GM12878 (cell line): ENCODE measurements around the gene DPP6. TPM values are rescaled to one million over a fixed set of nuclear protein-coding genes. Genes with fewer than 3 reads are reported as not detected.
"Not testable (repeated sequence)": the region's sequence is repeated elsewhere in the genome, so short reads cannot be mapped to it uniquely, and the experiment has no call there.

Experiments used
- ATAC-seq: fragments of 200-7000 bp; cut with Tn5 transposase; 3 replicates; pipeline ENCODE4 v1.9.1; 2020; ENCODE audit warnings: mild to moderate bottlenecking, moderate library complexity
- BruUV-seq: library from RNA; stranded (reverse); fragments of 400-500 nt; replicated peaks from 2 replicates; lab custom pipeline; 2021; lab: Mats Ljungman, UMichigan
- CTCF ChIA-PET: fragments of 300-600 bp; sonication (Branson Sonifier 250); formaldehyde crosslinking; extraction: SDS; loops from one replicate; lab custom pipeline; 2021; ENCODE audit warnings: inconsistent platforms; lab: Yijun Ruan, JAX
- POLR2A ChIA-PET: fragments of 350-600 bp; formaldehyde crosslinking; extraction: SDS; loops from one replicate; lab custom pipeline; 2021; ENCODE audit warnings: inconsistent platforms; lab: Charles Lee
- RAD21 ChIA-PET: fragments of 300-600 bp; sonication (Branson Sonifier 250); formaldehyde crosslinking; loops from one replicate; lab custom pipeline; 2023; ENCODE audit warnings: antibody characterized with exemption; ENCODE audit not compliant: unreplicated experiment; lab: Charles Lee
- SMC1A ChIA-PET: fragments of 300-600 bp; sonication (Branson Sonifier 250); formaldehyde crosslinking; loops from one replicate; lab custom pipeline; 2023; ENCODE audit not compliant: unreplicated experiment, uncharacterized antibody; lab: Charles Lee
- DNase-seq: peaks from one replicate; pipeline ENCODE4 v3.0.0-alpha.2; 2011; ENCODE audit warnings: low read depth, low spot score
- FAIRE-seq: peaks from 3 replicates; lab custom pipeline; 2011; peaks lifted over from hg19 to GRCh38; lab: Jason Lieb, UNC
- H2AFZ ChIP-seq: 2 replicates; pipeline ENCODE4 v1.6.0; 2011; ENCODE audit warnings: low read depth, low read length, control low read depth; ENCODE audit not compliant: control insufficient read depth
- H3K27ac ChIP-seq: 2 replicates; pipeline ENCODE4 v1.5.1; 2011; ENCODE audit warnings: control low read depth; ENCODE audit not compliant: control insufficient read depth, insufficient read depth
- H3K27me3 ChIP-seq, 2 experiments: replicated peaks in 1 of 2; 2 replicates each; pipeline versions ENCODE4 v1.6.0 to v1.6.1; 2011; ENCODE audit warnings: low read length in 1 of 2; ENCODE audit not compliant: control insufficient read depth in 2 of 2, insufficient read depth in 2 of 2
- H3K36me3 ChIP-seq, 2 experiments: 2 replicates each; pipeline ENCODE4 v1.5.1; 2011; ENCODE audit warnings: low read length in 1 of 2; ENCODE audit not compliant: control insufficient read depth in 2 of 2, insufficient read depth in 2 of 2
- H3K4me1 ChIP-seq: 2 replicates; pipeline ENCODE4 v1.6.1; 2011; ENCODE audit warnings: mild to moderate bottlenecking, low read length, moderate library complexity, mixed read lengths; ENCODE audit not compliant: control insufficient read depth, insufficient read depth
- H3K4me2 ChIP-seq: 2 replicates; pipeline ENCODE4 v1.6.0; 2011; ENCODE audit warnings: control low read depth; ENCODE audit not compliant: control insufficient read depth, insufficient read depth
- H3K4me3 ChIP-seq: fragments of 200-600 bp; sonication (generic); 2 replicates; pipeline ENCODE4 v1.5.1; 2016
- H3K79me2 ChIP-seq: 2 replicates; pipeline ENCODE4 v1.6.0; 2011; ENCODE audit warnings: low read length; ENCODE audit not compliant: control insufficient read depth, insufficient read depth
- H3K9ac ChIP-seq: 2 replicates; pipeline ENCODE4 v1.8.0; 2011; ENCODE audit warnings: low read length, control low read depth, mixed read lengths; ENCODE audit not compliant: control insufficient read depth, insufficient read depth
- H3K9me3 ChIP-seq: replicated peaks from 3 replicates; pipeline ENCODE4 v1.5.1; 2011; ENCODE audit warnings: mild to moderate bottlenecking, low read length; ENCODE audit not compliant: control insufficient read depth, insufficient read depth
- H4K20me1 ChIP-seq: 2 replicates; pipeline ENCODE4 v1.6.0; 2011; ENCODE audit not compliant: control insufficient read depth, insufficient read depth
- ATF3 ChIP-seq: IDR thresholded peaks from 2 replicates; pipeline ENCODE4 v1.6.1; 2011; ENCODE audit warnings: low read depth, mild to moderate bottlenecking, low read length, moderate library complexity, borderline replicate concordance; ENCODE audit errors: extremely low read depth
- NR2F1 ChIP-seq: fragments of 450-650 bp; conservative IDR thresholded peaks from 2 replicates; pipeline ENCODE4 v1.6.1; 2017; ENCODE audit warnings: mild to moderate bottlenecking
- SUZ12 ChIP-seq: fragments of 200-600 bp; sonication (generic); IDR thresholded peaks from one replicate; pipeline ENCODE4 v1.6.1; 2018; ENCODE audit warnings: antibody characterized with exemption, mild to moderate bottlenecking; ENCODE audit not compliant: unreplicated experiment
- WGBS: methylation state at CpG from one replicate; pipeline ENCODE4 v1.1.6; 2016; ENCODE audit warnings: low lambda C conversion rate; ENCODE audit not compliant: insufficient replicate concordance, insufficient coverage; ENCODE audit errors: missing lambda C conversion rate; 5-methylcytosine and 5-hydroxymethylcytosine counted together
- in situ Hi-C: fragments of 300-500 bp; cut with MboI; formaldehyde crosslinking; loops from 9 replicates; pipeline ENCODE4 v1.14.3; 2018; ENCODE audit warnings: mixed read lengths
- intact Hi-C: fragments of 100-400 bp; cut with micrococcal nuclease; formaldehyde crosslinking; loops from one replicate; pipeline ENCODE4 v1.14.2; 2022; ENCODE audit not compliant: unreplicated experiment
- polyA plus RNA-seq, 11 experiments: library from polyadenylated mRNA; depleted of rRNA in 4 of 11; unstranded in 6 of 11; stranded (reverse) in 5 of 11; fragments of >200 nt; fragmentation: Nextera tagmentation in 4 of 11; fragmentation: Illumina TruSeq in 1 of 11; extraction: Ambion mirVana in 4 of 11; extraction: Trizol in 1 of 11; gene quantifications; 1 replicate in 1 of 11; 2 replicates in 10 of 11; pipeline versions ENCODE4 v1.2.1 to v1.2.3, GENCODE V29; 2011 to 2016; ENCODE audit warnings: inconsistent platforms in 2 of 11, missing spikeins in 2 of 11, low read depth in 1 of 11
- total RNA-seq, 4 experiments: library from RNA; depleted of rRNA in 3 of 4; stranded (reverse); fragments of >200 nt in 3 of 4; fragmentation: Illumina TruSeq in 1 of 4; extraction: Trizol in 1 of 4; gene quantifications; 2 replicates each; pipeline versions ENCODE4 v1.2.1 to v1.2.3, GENCODE V29; 2013 to 2021

DPP6 gene
- total and polyA plus RNA-seq, 10 of the 15 experiments (the other 5 are each of a cell fraction or from before 2014, with no cell fraction given) = not detected

GRCh38 chr7:154674191-154674590 is 622.0 kb downstream of the DPP6 start:
- H3K4me3 ChIP-seq = no peak overlapping the region
- ChIA-PET CTCF (no interaction called here), POLR2A (no interaction called here), RAD21 (no interaction called here), SMC1A (no interaction called here)
- no peak overlapping the region for H3K27ac ChIP-seq
- ATAC-seq = no peak
- intact Hi-C loops = no loop called here
- no peak for TF ChIP-seq ATF3
- TF ChIP-seq NR2F1 = no peak
- H4K20me1 ChIP-seq = no peaks in the 10 kb centered on the region
- no peak overlapping the region for H2AFZ ChIP-seq
- no peaks in the 10 kb centered on the region for H3K9me3 ChIP-seq
- WGBS = 28% methylated on average over 6 of the region's 6 CpGs
- no peak for DNase-seq
- H3K36me3 ChIP-seq = no peaks in the 10 kb centered on the region
- FAIRE-seq = no peak
- BruUV-seq = no TSS peak
- in situ Hi-C loops = no loop called here
- H3K9ac ChIP-seq = no peak overlapping the region
- H3K27me3 ChIP-seq = no peaks in the 10 kb centered on the region
- no peak overlapping the region for H3K4me2 ChIP-seq
- no peaks in the 10 kb centered on the region for H3K4me1 ChIP-seq
- no peaks in the 10 kb centered on the region for H3K79me2 ChIP-seq

- no peak overlapping the region for H3K9ac ChIP-seq
- no peak overlapping the region for H3K27ac ChIP-seq
- CTCF ChIA-PET = no interaction called here
- POLR2A ChIA-PET = no interaction called here
- no peak overlapping the region for H2AFZ ChIP-seq
- in situ Hi-C loops = no loop called here
- no peaks in the 10 kb centered on the region for H3K9me3 ChIP-seq
- WGBS = 51% methylated on average over 10 of the region's 10 CpGs
- H3K4me1 ChIP-seq = no peaks in the 10 kb centered on the region
- DNase-seq = no peak
- H3K4me2 ChIP-seq = no peak overlapping the region
- no peak for ATAC-seq
- H3K27me3 ChIP-seq = no peaks in the 10 kb centered on the region
- no peaks in the 10 kb centered on the region for H3K36me3 ChIP-seq
- FAIRE-seq = no peak
- no peak overlapping the region for H3K4me3 ChIP-seq
- RAD21 ChIA-PET = no interaction called here
- no peaks in the 10 kb centered on the region for H3K79me2 ChIP-seq
- SMC1A ChIA-PET = no interaction called here
- intact Hi-C loops = no loop called here
- no peak for TF ChIP-seq SUZ12
- BruUV-seq = no TSS peak
- no peaks in the 10 kb centered on the region for H4K20me1 ChIP-seq
These were observed 623.4 kb downstream of the DPP6 start for GRCh38 chr7:154675560-154675959.

- H3K79me2 ChIP-seq, H2AFZ ChIP-seq, H3K4me1 ChIP-seq, CTCF ChIA-PET, in situ Hi-C loops, H3K9me3 ChIP-seq, RAD21 ChIA-PET, H3K4me2 ChIP-seq, H3K36me3 ChIP-seq, H3K27me3 ChIP-seq, FAIRE-seq, SMC1A ChIA-PET, H3K9ac ChIP-seq, BruUV-seq, ATAC-seq, H3K27ac ChIP-seq, intact Hi-C loops, H4K20me1 ChIP-seq, POLR2A ChIA-PET, DNase-seq, H3K4me3 ChIP-seq: not testable (repeated sequence)
- 34% methylated on average over 11 of the region's 11 CpGs for WGBS
These were observed 623.8 kb downstream of the DPP6 start for GRCh38 chr7:154676033-154676421.
